Activated effector memory CD4-positive, alpha-beta T cell treated with anti-CD3 and anti-CD28 coated beads, Interleukin-2, amount 50 U/mL, for 16 hours (primary cell): ENCODE measurements around the gene SLFN5.
"Not testable (repeated sequence)": the region's sequence is repeated elsewhere in the genome, so short reads cannot be mapped to it uniquely, and the experiment has no call there.

Experiments used
- DNase-seq: peaks from one replicate; pipeline ENCODE4 v3.0.0-alpha.2; 2020

The SLFN5 gene

GRCh38 chr17:35243561-35244340 is 879 bp downstream of the SLFN5 start:
- DNase-seq = peak; percentile 83

- DNase-seq = peak; percentile 93
These were observed 1.7 kb downstream of the SLFN5 start for GRCh38 chr17:35244341-35245195.

DNA sequence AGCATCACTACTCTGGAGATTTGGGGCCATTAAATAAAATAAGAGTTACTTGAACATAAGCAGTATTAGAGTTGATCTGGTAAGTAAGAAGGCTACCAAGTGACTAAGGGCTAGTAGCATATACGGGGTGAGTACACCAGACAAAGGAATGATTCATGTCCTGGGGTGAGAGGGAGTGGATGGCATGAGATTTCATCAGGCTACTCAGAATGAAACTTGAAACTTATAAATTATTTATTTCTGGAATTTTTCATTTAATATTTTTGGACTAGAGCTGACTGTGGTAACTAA is 2.3 kb downstream of the SLFN5 start:
- no peak for DNase-seq

DNA sequence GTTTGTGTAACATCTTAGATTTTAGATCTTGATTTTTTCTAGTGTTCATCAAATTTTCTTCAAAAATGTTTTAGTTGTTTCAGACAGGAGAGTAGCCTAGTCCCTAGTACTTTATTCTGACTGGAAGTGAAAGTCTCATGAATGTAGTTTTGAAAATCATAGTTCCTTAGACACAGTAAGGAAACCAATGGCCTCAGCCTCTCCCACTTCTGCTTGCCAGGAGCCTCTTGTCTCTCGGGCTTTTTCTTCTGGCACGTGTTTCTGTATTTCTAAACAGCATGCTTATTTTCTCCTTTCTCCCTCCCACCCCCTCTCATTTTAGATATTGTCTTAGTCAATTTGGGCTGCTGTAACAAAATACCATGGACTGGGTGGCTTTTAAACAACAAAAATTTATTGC is 9.8 kb downstream of the SLFN5 start:
- DNase-seq = no peak

GRCh38 chr17:35254107-35254773 is 11.4 kb downstream of the SLFN5 start:
- no peak for DNase-seq

GRCh38 chr17:35255316-35255715 is 12.4 kb downstream of the SLFN5 start:
- no peak for DNase-seq

GRCh38 chr17:35256629-35257028 is 13.8 kb downstream of the SLFN5 start:
- no peak for DNase-seq

DNA sequence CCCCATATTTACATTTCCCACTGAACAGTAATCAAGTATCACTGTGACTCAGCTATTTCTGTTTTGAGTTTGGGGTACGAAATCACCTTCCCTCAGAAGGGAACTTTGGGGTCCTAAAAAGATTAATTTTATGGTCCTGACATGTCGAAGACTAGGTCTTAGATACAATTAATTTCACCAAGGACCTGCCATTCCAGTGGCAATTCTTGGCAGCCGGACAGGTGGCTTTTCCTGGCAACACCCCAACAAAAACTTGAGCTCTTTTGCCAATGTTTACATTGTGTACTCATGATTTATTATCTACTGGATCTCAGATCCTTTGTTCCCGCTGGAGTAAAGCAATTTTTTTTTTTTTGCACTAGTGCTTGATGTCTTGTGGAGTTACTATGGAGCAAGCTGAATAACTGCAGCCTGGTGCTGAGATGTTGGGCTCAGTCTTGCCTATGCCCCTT is 14.4 kb downstream of the SLFN5 start:
- DNase-seq = no peak

GRCh38 chr17:35259001-35259400 is 16.1 kb downstream of the SLFN5 start:
- no peak for DNase-seq

- DNase-seq = no peak
These were observed 22.2 kb downstream of the SLFN5 start for GRCh38 chr17:35265071-35265470.

DNA sequence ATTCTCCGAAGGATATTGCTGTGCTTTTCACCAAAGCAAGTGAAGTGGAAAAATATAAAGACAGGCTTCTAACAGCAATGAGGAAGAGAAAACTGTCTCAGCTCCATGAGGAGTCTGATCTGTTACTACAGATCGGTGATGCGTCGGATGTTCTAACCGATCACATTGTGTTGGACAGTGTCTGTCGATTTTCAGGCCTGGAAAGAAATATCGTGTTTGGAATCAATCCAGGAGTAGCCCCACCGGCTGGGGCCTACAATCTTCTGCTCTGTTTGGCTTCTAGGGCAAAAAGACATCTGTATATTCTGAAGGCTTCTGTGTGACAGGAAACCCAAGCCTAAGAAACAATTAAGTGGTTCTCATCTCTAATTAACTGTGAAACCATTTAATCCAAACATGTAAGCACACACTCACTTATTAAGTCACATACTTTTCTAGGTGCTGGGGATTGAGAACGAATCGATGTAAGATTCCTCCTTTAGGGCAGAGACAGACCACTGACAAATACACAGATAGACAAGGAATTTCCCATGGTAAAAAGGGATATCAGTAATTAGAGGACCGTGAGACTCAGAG is 22.8 kb downstream of the SLFN5 start:
- no peak for DNase-seq

GRCh38 chr17:35274167-35275066 is 31.5 kb downstream of the SLFN5 start:
- not testable (repeated sequence) for DNase-seq

DNA sequence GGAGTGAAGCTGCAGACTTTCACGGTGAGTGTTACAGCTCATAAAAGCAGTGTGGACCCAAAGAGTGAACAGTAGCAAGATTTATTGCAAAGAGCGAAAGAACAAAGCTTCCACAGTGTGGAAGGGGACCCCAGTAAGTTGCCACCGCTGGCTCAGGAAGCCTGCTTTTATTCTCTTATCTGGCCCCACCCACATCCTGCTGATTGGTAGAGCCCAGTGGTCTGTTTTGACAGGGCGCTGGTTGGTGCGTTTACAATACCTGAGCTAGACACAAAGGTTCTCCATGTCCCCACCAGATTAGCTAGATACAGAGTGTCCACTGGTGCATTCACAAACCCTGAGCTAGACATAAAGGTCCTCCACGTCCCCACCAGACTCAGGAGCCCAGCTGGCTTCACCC is 35.6 kb downstream of the SLFN5 start:
- DNase-seq = not testable (repeated sequence)

GRCh38 chr17:35278876-35279275 is 36.0 kb downstream of the SLFN5 start:
- not testable (repeated sequence) for DNase-seq

DNA sequence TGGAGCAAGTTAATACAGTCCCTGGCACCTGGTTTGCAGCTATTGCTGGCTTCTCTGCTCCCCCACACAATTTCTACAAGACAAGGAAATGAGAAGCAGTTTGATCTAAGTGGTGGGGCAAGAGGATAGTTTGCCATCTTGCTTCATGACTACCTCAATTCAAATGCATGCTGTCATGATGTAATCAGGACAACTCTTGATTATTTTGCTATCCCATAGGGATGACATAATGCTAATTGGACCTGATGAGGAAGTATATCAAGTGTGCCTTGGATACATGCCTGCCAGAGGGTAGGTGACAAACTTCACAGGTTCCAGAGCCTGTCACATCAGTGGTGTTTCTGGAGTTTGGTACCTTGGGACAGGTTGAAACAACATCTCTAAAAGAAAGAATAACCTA is 40.9 kb downstream of the SLFN5 start:
- DNase-seq = no peak

DNA sequence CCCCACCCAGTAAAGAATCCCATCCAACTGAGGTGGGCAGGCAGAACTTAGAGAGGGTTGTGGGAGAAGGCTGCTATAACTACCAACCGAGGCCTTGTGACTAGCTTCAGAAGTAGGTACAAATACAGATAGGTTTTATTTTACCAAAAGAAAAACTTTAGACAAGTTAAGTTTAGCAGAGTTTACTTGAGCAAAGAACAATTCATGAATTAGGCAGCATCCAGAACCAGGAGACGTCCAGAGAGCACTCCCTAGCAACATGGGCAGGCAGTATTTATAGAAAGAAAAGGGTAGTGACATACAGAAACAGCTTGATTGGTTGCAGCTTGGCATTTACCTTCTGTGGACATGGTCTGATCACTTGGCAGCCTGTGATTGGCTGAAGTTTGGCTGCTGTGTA is 42.1 kb downstream of the SLFN5 start:
- no peak for DNase-seq

GRCh38 chr17:35286120-35286781 is 43.4 kb downstream of the SLFN5 start:
- DNase-seq = no peak

DNA sequence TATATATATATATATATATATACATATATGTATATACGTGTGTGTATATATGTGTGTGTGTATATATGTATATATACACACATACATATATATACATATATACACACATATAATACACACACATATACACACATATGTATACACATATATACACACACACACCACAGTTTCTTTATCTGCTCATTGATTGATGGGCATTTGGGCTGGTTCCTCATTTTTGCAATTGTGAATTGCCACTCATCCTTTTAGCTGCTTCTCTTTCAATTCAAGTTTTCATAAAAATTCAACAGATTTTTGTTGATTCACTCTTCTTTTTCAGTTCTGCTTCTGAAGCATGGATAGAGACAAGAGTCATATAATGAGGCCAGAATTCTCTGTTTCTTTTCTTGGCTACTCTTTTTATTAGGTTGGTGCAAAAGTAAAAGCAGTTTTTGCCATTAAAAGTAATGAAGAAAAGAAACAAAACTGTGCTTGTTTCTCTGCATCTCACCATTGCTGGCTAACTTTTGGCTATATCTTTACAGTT is 44.5 kb downstream of the SLFN5 start:
- no peak for DNase-seq

GRCh38 chr17:35289222-35289621 is 46.4 kb downstream of the SLFN5 start:
- no peak for DNase-seq

DNA sequence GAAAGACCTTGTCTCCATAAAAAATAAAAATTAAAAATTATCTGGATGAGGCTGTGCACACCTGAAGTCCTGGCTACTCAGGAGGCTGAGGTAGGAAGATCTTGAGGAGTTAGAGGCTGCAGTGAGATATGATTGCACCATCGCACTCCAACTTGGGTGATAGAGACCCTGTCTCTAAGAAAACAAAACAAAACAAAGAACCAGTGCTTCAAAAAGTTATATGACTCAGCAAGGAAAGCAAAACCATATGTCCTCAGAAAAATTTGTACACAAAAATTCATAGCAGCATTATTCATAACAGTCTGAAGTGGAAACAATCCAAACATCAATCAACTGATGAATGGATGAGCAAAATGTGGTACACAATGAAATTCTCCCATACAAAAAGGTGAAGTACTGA is 48.9 kb downstream of the SLFN5 start:
- DNase-seq = no peak

DNA sequence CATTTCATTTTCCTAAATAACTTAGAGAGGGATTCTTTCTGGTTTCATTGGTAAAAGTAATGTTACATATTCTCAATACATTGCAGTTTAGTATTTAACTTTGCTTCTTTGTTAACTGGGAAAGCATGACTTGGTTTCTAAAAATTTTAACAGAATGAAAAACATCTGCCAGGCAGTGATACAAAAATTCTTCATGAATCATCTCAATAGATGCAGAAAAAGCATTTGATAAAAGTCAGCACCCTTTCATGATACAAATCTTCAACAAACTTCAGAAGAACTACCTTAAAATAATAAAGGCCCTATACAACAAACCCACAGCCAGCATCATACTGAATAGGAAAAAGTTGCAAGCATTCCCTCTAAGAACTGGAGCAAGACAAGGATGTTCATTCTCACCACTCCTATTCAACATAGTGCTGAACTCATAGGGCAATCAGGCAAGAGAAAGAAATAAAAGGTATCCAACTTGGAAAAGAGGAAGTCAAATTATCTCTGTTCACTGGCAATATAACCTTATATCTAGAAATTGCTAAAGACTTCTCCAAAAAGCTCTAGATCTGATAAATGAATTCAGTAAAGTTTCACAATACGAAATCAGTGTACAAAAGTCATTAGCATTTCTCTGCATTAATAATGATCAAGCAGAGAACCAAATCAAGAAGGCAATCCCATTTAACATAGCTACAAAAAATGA is 50.4 kb downstream of the SLFN5 start:
- DNase-seq = no peak
